ENCODE measurements around the gene CEP57L1. TPM values are rescaled to one million over a fixed set of nuclear protein-coding genes. Genes with fewer than 3 reads are reported as not detected.
"Not testable (repeated sequence)": the region's sequence is repeated elsewhere in the genome, so short reads cannot be mapped to it uniquely, and the experiment has no call there.

The CEP57L1 gene
- total RNA-seq, 1 experiment from 2014 or later: 13.2 TPM

GRCh38 chr6:109083657-109084056 lies 11.7 kb upstream of the CEP57L1 start:
- Mint-ChIP-seq H3K27ac (ENCODE audit: unreplicated experiment) (no peak overlapping the region), H3K36me3 (ENCODE audit: insufficient read depth, unreplicated experiment) (no peaks in the 10 kb centered on the region), H3K4me3 (ENCODE audit: low read depth, unreplicated experiment) (no peak overlapping the region), H3K27me3 (ENCODE audit: unreplicated experiment) (no peaks in the 10 kb centered on the region), H3K9me3 (ENCODE audit: low read depth, unreplicated experiment) (no peaks in the 10 kb centered on the region), H3K4me1 (ENCODE audit: low read depth, unreplicated experiment) (no peaks in the 10 kb centered on the region)
- no peak for TF ChIP-seq CTCF (IDR thresholded peaks at IDR 0.05; ENCODE audit: unreplicated experiment)
- DNase-seq: no peak
- no TSS peak for BruUV-seq (replicated peaks)
- CTCF ChIA-PET: no interaction called here
- intact Hi-C loops (cut with micrococcal nuclease; ENCODE audit: unreplicated experiment): no loop called here

- BruUV-seq (replicated peaks); H3K9me3 Mint-ChIP-seq (ENCODE audit: low read depth, unreplicated experiment); H3K27me3 Mint-ChIP-seq (ENCODE audit: unreplicated experiment); H3K27ac Mint-ChIP-seq (ENCODE audit: unreplicated experiment); intact Hi-C loops (cut with micrococcal nuclease; ENCODE audit: unreplicated experiment); H3K36me3 Mint-ChIP-seq (ENCODE audit: insufficient read depth, unreplicated experiment); H3K4me1 Mint-ChIP-seq (ENCODE audit: low read depth, unreplicated experiment); H3K4me3 Mint-ChIP-seq (ENCODE audit: low read depth, unreplicated experiment); CTCF ChIA-PET; DNase-seq: not testable (repeated sequence)
These were observed 11.2 kb upstream of the CEP57L1 start for GRCh38 chr6:109084146-109084545.

GRCh38 chr6:109087661-109088264 lies 7.5 kb upstream of the CEP57L1 start:
- Mint-ChIP-seq H3K9me3 (ENCODE audit: low read depth, unreplicated experiment) (no peaks in the 10 kb centered on the region), H3K27ac (ENCODE audit: unreplicated experiment) (no peak overlapping the region), H3K4me3 (ENCODE audit: low read depth, unreplicated experiment) (no peak overlapping the region), H3K36me3 (ENCODE audit: insufficient read depth, unreplicated experiment) (no peaks in the 10 kb centered on the region), H3K27me3 (ENCODE audit: unreplicated experiment) (no peaks in the 10 kb centered on the region), H3K4me1 (ENCODE audit: low read depth, unreplicated experiment) (peaks cover 12% of the 10 kb centered on the region)
- CTCF ChIA-PET: no interaction called here
- DNase-seq: no peak
- no TSS peak for BruUV-seq (replicated peaks)
- no peak for TF ChIP-seq CTCF (IDR thresholded peaks at IDR 0.05; ENCODE audit: unreplicated experiment)
- intact Hi-C loops (cut with micrococcal nuclease; ENCODE audit: unreplicated experiment): no loop called here

- DNase-seq: no peak
- TF ChIP-seq CTCF (IDR thresholded peaks at IDR 0.05; ENCODE audit: unreplicated experiment): no peak
- CTCF ChIA-PET: no interaction called here
- Mint-ChIP-seq H3K36me3 (ENCODE audit: insufficient read depth, unreplicated experiment) (peaks cover 8% of the 10 kb centered on the region), H3K4me1 (ENCODE audit: low read depth, unreplicated experiment) (peaks cover 13% of the 10 kb centered on the region), H3K27ac (ENCODE audit: unreplicated experiment) (no peak overlapping the region), H3K4me3 (ENCODE audit: low read depth, unreplicated experiment) (no peak overlapping the region), H3K9me3 (ENCODE audit: low read depth, unreplicated experiment) (no peaks in the 10 kb centered on the region), H3K27me3 (ENCODE audit: unreplicated experiment) (no peaks in the 10 kb centered on the region)
- intact Hi-C loops (cut with micrococcal nuclease; ENCODE audit: unreplicated experiment): no loop called here
- BruUV-seq (replicated peaks): no TSS peak
These were observed 6.3 kb upstream of the CEP57L1 start for GRCh38 chr6:109088995-109089394.

GRCh38 chr6:109091314-109092024 lies 3.8 kb upstream of the CEP57L1 start:
- peaks cover 26% of the 10 kb centered on the region for H3K36me3 Mint-ChIP-seq (ENCODE audit: insufficient read depth, unreplicated experiment)
- CTCF ChIA-PET: no interaction called here
- no peak for TF ChIP-seq CTCF (IDR thresholded peaks at IDR 0.05; ENCODE audit: unreplicated experiment)
- H3K4me1 Mint-ChIP-seq (ENCODE audit: low read depth, unreplicated experiment): peaks cover 13% of the 10 kb centered on the region
- H3K27me3 Mint-ChIP-seq (ENCODE audit: unreplicated experiment): no peaks in the 10 kb centered on the region
- DNase-seq: no peak
- H3K9me3 Mint-ChIP-seq (ENCODE audit: low read depth, unreplicated experiment): no peaks in the 10 kb centered on the region
- no peak overlapping the region for H3K4me3 Mint-ChIP-seq (ENCODE audit: low read depth, unreplicated experiment)
- BruUV-seq (replicated peaks): no TSS peak
- H3K27ac Mint-ChIP-seq (ENCODE audit: unreplicated experiment): no peak overlapping the region
- intact Hi-C loops (cut with micrococcal nuclease; ENCODE audit: unreplicated experiment): loop anchor here (10.0 kb wide), 1 partner anchor 293 kb away; the partner anchor contains the start of gene CD164

All from Calu3 (cell line).